ENCODE measurements around the gene L3MBTL2.

Gene L3MBTL2

DNA sequence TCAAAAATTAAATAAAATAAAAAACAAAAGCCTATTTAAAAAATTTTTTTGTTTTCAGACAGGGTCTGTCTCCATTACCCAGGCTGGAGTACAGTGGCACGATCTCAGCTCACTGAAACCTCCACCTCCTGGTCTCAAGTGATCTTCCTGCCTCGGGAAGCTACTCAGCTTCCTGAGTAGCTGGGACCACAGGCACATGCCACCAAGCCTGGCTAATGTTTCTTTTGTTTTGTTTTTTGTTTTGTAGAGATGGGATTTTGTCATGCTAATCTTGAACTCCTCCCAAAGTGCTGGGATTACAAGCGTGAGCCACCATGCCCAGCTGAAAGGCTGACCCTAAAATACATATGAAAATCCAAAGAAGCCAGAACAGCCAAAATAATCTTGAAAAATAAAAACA lies 20.4 kb upstream of the L3MBTL2 start:
- TF ChIP-seq GLIS1 (tag by site-specific recombination; IDR thresholded peaks at IDR 0.05) = no peak
- no peak for TF ChIP-seq ZNF776 (tag by site-specific recombination; IDR thresholded peaks at IDR 0.05; ENCODE audit: borderline replicate concordance)
- peak; percentile 47; the same call in 1 of the 2 replicates for TF ChIP-seq OSR2 (tag by site-specific recombination; IDR thresholded peaks at IDR 0.05)
- H3K4me3 ChIP-seq (ENCODE audit: low read depth, low read length) = no peak overlapping the region
- ChIA-PET POLR2A (interaction anchor here (0.9 to 1.2 kb wide), 2 partner anchors 13 to 42 kb away, joined by 3 read pairs; no protein-coding TSS in a partner anchor), CTCF (interaction anchor here (0.6 kb wide), 2 partner anchors 262 to 392 kb away, joined by 3 to 4 read pairs; no protein-coding TSS in a partner anchor)
- H3K9me3 ChIP-seq (ENCODE audit: control insufficient read depth, insufficient read depth, low read depth, low read length) = no peaks in the 10 kb centered on the region
- 0 out of 2 replicates have a peak overlapping the region, but pooled peaks have one; percentile 16 for H3K27ac ChIP-seq (ENCODE audit: extremely low read depth, low read depth, low read length)
- peaks cover 6% of the 10 kb centered on the region; the same call in 1 of the 2 replicates for H3K4me1 ChIP-seq (ENCODE audit: control insufficient read depth, insufficient read depth, low read length)
- peaks cover 10% of the 10 kb centered on the region in 2 experiments; a peak in 2 of 3 replicates for H3K36me3 ChIP-seq (ENCODE audit: control insufficient read depth in 2 of 2, insufficient read depth in 1 of 2, low read length in 2 of 2)

DNA sequence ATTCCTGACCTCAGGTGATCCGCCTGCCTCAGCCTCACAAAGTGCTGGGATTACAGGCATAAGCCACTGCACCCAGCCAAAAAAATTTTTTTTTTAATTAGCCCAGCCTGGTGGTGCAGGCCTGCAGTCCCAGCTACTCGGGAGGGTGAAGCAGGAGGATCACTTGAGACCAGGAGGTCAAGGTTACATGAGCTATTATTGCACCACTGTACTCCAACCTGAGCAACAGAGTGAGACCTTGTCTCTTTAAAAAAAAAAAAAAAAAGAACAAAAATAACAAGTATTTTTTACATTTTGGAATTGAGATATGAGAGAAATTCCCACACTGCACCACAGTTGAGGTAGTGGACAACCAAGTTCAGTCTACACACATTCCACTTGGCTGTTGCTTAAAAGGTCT lies 13.6 kb upstream of the L3MBTL2 start:
- no peak overlapping the region for H3K27ac ChIP-seq (ENCODE audit: extremely low read depth, low read depth, low read length)
- TF ChIP-seq IKZF3 (tag by site-specific recombination; IDR thresholded peaks at IDR 0.05) (no peak), ZNF837 (tag by site-specific recombination; IDR thresholded peaks at IDR 0.05) (no peak), ZNF558 (tag by site-specific recombination; IDR thresholded peaks at IDR 0.05) (no peak), BCL11B (tag by site-specific recombination; IDR thresholded peaks at IDR 0.05; ENCODE audit: low read depth) (no peak), ZNF600 (tag by site-specific recombination; IDR thresholded peaks at IDR 0.05) (no peak), ZEB2 (tag by site-specific recombination; IDR thresholded peaks at IDR 0.05) (no peak), ZNF791 (tag by site-specific recombination; IDR thresholded peaks at IDR 0.05) (no peak), ZNF521 (tag by site-specific recombination; IDR thresholded peaks at IDR 0.05) (no peak), EGR2 (tag by site-specific recombination; IDR thresholded peaks at IDR 0.05; ENCODE audit: low read depth) (no peak), ZNF23 (tag by site-specific recombination; IDR thresholded peaks at IDR 0.05; ENCODE audit: borderline replicate concordance) (no peak), ZNF239 (tag by site-specific recombination; IDR thresholded peaks at IDR 0.05) (no peak), SP2 (tag by site-specific recombination; IDR thresholded peaks at IDR 0.05) (no peak)
- TF ChIP-seq, protein P1, sequence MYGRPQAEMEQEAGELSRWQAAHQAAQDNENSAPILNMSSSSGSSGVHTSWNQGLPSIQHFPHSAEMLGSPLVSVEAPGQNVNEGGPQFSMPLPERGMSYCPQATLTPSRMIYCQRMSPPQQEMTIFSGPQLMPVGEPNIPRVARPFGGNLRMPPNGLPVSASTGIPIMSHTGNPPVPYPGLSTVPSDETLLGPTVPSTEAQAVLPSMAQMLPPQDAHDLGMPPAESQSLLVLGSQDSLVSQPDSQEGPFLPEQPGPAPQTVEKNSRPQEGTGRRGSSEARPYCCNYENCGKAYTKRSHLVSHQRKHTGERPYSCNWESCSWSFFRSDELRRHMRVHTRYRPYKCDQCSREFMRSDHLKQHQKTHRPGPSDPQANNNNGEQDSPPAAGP (tag by site-specific recombination; IDR thresholded peaks at IDR 0.05) = no peak
- ChIA-PET POLR2A (interaction anchor here (0.9 kb wide), 1 partner anchor 10 kb away, joined by 6 read pairs; no protein-coding TSS in a partner anchor), CTCF (interaction anchor here (0.6 to 1.0 kb wide), 2 partner anchors 269 to 343 kb away, joined by 4 read pairs; no protein-coding TSS in a partner anchor)
- H3K9me3 ChIP-seq (ENCODE audit: control insufficient read depth, insufficient read depth, low read depth, low read length) = no peaks in the 10 kb centered on the region
- H3K4me3 ChIP-seq (ENCODE audit: low read depth, low read length) = no peak overlapping the region
- H3K36me3 ChIP-seq (ENCODE audit: control insufficient read depth in 2 of 2, insufficient read depth in 1 of 2, low read length in 2 of 2) = no peaks in the 10 kb centered on the region; a peak in 1 of 3 replicates
- H3K4me1 ChIP-seq (ENCODE audit: control insufficient read depth, insufficient read depth, low read length) = no peaks in the 10 kb centered on the region

DNA sequence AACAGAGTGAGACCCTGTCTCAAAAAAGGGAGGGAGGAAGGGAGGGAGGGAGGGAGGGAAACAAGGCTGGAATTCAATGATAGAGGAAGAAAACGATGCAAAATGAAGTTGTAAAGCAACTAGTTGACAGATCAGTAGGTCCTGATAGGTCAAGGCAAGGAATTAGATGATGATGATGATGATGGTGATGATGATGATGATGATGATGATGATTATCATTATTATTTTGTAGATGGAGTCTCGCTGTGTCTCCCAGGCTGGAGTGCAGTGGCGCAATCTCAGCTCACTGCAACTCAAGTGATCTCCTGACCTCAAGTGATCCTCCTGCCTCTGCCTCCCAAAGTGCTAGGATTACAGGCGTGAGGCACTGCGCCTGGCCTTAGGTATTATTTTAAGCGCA lies 11.3 kb upstream of the L3MBTL2 start:
- Histone ChIP-seq H3K27ac (ENCODE audit: extremely low read depth, low read depth, low read length) (no peak overlapping the region), H3K4me3 (ENCODE audit: low read depth, low read length) (no peak overlapping the region), H3K9me3 (ENCODE audit: control insufficient read depth, insufficient read depth, low read depth, low read length) (no peaks in the 10 kb centered on the region), H3K36me3 (ENCODE audit: control insufficient read depth in 2 of 2, insufficient read depth in 1 of 2, low read length in 2 of 2) (no peaks in the 10 kb centered on the region; a peak in 1 of 3 replicates), H3K4me1 (ENCODE audit: control insufficient read depth, insufficient read depth, low read length) (0 out of 2 replicates have a peak, but pooled peaks cover 2% of the 10 kb centered on the region)
- ChIA-PET POLR2A (interaction anchor here (0.6 kb wide), 1 partner anchor 31 kb away, joined by 6 read pairs; no protein-coding TSS in a partner anchor), CTCF (no interaction called here)
- TF ChIP-seq, protein P2, sequence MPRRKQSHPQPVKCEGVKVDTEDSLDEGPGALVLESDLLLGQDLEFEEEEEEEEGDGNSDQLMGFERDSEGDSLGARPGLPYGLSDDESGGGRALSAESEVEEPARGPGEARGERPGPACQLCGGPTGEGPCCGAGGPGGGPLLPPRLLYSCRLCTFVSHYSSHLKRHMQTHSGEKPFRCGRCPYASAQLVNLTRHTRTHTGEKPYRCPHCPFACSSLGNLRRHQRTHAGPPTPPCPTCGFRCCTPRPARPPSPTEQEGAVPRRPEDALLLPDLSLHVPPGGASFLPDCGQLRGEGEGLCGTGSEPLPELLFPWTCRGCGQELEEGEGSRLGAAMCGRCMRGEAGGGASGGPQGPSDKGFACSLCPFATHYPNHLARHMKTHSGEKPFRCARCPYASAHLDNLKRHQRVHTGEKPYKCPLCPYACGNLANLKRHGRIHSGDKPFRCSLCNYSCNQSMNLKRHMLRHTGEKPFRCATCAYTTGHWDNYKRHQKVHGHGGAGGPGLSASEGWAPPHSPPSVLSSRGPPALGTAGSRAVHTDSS (tag by site-specific recombination; IDR thresholded peaks at IDR 0.05) = peak; percentile 98
- no peak for TF ChIP-seq ZNF548 (tag by site-specific recombination; IDR thresholded peaks at IDR 0.05)
